GM19025 (cell line): Measurements from ENCODE around the gene NRBF2.
"Not testable (repeated sequence)": the region's sequence is repeated elsewhere in the genome, so short reads cannot be mapped to it uniquely, and the experiment has no call there.

Experiments
- ATAC-seq: cut with Tn5 transposase; IDR thresholded peaks from one replicate; pipeline ENCODE4 v1.9.1; 2021; ENCODE audit warnings: mild to moderate bottlenecking, low read depth, moderate library complexity; ENCODE audit not compliant: unreplicated experiment

NRBF2 gene

GRCh38 chr10:63116452-63117072 is 16.6 kb upstream of the NRBF2 start:
- ATAC-seq, result no peak

- ATAC-seq, result no peak
Measured at GRCh38 chr10:63119041-63119440, 14.1 kb upstream of the NRBF2 start.

- ATAC-seq, result no peak
Measured at GRCh38 chr10:63120554-63120953, 12.6 kb upstream of the NRBF2 start.

GRCh38 chr10:63123727-63124362 is 9.3 kb upstream of the NRBF2 start:
- no peak for ATAC-seq

GRCh38 chr10:63125459-63125858 is 7.7 kb upstream of the NRBF2 start:
- no peak for ATAC-seq

GRCh38 chr10:63128443-63128842 is 4.7 kb upstream of the NRBF2 start:
- no peak for ATAC-seq

GRCh38 chr10:63129888-63130287 is 3.2 kb upstream of the NRBF2 start:
- ATAC-seq, result no peak

GRCh38 chr10:63132651-63133055 is 475 bp upstream of the NRBF2 start:
- ATAC-seq, result no peak

- ATAC-seq, result no peak
Measured at GRCh38 chr10:63133821-63134557, 861 bp downstream of the NRBF2 start.

- no peak for ATAC-seq
Measured at GRCh38 chr10:63137306-63137705, 4.2 kb downstream of the NRBF2 start.

GRCh38 chr10:63140077-63140476 is 6.9 kb downstream of the NRBF2 start:
- ATAC-seq, result no peak

- ATAC-seq, result no peak
Measured at GRCh38 chr10:63142136-63142535, 9.0 kb downstream of the NRBF2 start.

- no peak for ATAC-seq
Measured at GRCh38 chr10:63143987-63144386, 10.9 kb downstream of the NRBF2 start.

GRCh38 chr10:63145782-63146181 is 12.7 kb downstream of the NRBF2 start:
- ATAC-seq, result no peak

GRCh38 chr10:63146503-63146902 is 13.4 kb downstream of the NRBF2 start:
- ATAC-seq, result no peak

GRCh38 chr10:63150745-63151144 is 17.6 kb downstream of the NRBF2 start:
- ATAC-seq, result no peak

- ATAC-seq, result not testable (repeated sequence)
Measured at GRCh38 chr10:63153868-63154545, 20.9 kb downstream of the NRBF2 start.

- no peak for ATAC-seq
Measured at GRCh38 chr10:63154546-63155387, 21.6 kb downstream of the NRBF2 start.

- ATAC-seq, result no peak
Measured at GRCh38 chr10:63155388-63156020, 22.4 kb downstream of the NRBF2 start.

- no peak for ATAC-seq
Measured at GRCh38 chr10:63156236-63156635, 23.1 kb downstream of the NRBF2 start.
